Right lobe of liver (tissue), 4 donors: Measurements from ENCODE around the gene LUC7L2.

Experiments
- POLR2A ChIP-seq: fragments of 450-650 bp; IDR thresholded peaks from one replicate; pipeline ENCODE4 v1.6.1; 2017; ENCODE audit warnings: antibody characterized with exemption, mild to moderate bottlenecking
- TF ChIP-seq, protein P1 (sequence below), 4 donors: fragments of 200-600 bp in 3 of 4; fragments of 450-650 bp in 1 of 4; IDR thresholded peaks; one replicate each; pipeline versions ENCODE4 v1.5.1 to v1.8.0; 2016 to 2022; ENCODE audit warnings: antibody characterized with exemption in 4 of 4, mild to moderate bottlenecking in 2 of 4
- donor health status: DM: no; HTN: no; CAD: no.
- donor health status: DM: no; HTN: no; CAD: no.
- donor health status: DM: no; HTN: yes; CAD: no.

DNA sequence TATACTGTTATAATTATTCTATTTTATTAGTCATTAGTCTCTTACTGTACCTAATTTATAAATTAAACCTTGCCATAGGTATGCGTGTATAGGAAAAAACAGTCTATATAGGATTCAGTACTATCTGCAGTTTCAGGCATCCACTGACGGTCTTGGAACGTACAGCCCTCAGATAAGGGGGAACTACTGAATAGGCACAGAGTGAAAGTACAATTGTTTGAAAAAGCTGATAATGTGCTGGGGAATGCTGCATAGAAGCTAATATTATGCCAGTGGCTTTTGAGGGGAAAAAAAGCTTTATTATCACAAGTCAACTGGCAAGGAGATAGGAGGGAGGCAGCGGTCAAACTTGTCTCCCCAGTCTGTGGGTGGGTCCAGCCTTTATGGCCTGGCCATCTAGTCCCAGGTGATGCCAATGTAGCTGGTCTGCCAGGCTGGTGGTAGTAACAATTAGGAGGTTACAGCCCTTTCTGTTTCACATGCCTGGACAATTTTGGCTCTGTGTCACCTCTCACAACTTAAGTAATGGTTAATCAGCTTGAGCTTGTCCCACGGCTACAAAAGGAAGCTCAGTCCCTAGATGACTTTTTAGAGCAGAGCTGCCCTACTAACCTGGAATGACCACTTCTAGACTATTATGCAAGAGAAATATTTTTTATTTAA, 26.9 kb upstream of the LUC7L2 start:
- TF ChIP-seq, protein P1, sequence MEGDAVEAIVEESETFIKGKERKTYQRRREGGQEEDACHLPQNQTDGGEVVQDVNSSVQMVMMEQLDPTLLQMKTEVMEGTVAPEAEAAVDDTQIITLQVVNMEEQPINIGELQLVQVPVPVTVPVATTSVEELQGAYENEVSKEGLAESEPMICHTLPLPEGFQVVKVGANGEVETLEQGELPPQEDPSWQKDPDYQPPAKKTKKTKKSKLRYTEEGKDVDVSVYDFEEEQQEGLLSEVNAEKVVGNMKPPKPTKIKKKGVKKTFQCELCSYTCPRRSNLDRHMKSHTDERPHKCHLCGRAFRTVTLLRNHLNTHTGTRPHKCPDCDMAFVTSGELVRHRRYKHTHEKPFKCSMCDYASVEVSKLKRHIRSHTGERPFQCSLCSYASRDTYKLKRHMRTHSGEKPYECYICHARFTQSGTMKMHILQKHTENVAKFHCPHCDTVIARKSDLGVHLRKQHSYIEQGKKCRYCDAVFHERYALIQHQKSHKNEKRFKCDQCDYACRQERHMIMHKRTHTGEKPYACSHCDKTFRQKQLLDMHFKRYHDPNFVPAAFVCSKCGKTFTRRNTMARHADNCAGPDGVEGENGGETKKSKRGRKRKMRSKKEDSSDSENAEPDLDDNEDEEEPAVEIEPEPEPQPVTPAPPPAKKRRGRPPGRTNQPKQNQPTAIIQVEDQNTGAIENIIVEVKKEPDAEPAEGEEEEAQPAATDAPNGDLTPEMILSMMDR (IDR thresholded peaks at IDR 0.05): no peak
- no peak for TF ChIP-seq POLR2A
